Suprapubic skin (tissue), 3 donors: ENCODE measurements around the gene UBASH3A.

Experiments
- POLR2A ChIP-seq, 2 donors: fragments of 450-650 bp; IDR thresholded peaks; one replicate each; pipeline ENCODE4 v1.6.1; 2017; ENCODE audit warnings: antibody characterized with exemption in 2 of 2, mild to moderate bottlenecking in 2 of 2, moderate library complexity in 2 of 2
- TF ChIP-seq, protein P1 (sequence below), 2 donors: fragments of 200-600 bp in 1 of 2; fragments of 450-650 bp in 1 of 2; sonication (generic) in 1 of 2; IDR thresholded peaks; one replicate each; pipeline ENCODE4 v1.5.1; 2016 to 2019; ENCODE audit warnings: antibody characterized with exemption in 2 of 2, mild to moderate bottlenecking in 1 of 2, moderate library complexity in 1 of 2

DNA sequence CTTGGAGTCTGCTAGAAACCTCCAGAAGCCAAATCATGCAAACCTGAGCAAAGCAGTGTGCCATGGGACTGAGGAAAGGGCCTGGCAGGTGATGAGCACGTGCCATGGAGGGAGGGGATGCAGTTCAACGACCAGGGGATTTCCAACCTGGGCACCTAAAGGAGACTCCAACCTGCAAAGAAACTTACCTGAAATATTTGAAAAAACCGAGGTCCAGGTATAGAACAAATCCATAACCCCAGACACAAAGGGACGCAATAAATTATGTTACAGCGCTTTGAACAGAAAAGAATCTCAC lies 8.9 kb downstream of the UBASH3A start:
- TF ChIP-seq, protein P1, sequence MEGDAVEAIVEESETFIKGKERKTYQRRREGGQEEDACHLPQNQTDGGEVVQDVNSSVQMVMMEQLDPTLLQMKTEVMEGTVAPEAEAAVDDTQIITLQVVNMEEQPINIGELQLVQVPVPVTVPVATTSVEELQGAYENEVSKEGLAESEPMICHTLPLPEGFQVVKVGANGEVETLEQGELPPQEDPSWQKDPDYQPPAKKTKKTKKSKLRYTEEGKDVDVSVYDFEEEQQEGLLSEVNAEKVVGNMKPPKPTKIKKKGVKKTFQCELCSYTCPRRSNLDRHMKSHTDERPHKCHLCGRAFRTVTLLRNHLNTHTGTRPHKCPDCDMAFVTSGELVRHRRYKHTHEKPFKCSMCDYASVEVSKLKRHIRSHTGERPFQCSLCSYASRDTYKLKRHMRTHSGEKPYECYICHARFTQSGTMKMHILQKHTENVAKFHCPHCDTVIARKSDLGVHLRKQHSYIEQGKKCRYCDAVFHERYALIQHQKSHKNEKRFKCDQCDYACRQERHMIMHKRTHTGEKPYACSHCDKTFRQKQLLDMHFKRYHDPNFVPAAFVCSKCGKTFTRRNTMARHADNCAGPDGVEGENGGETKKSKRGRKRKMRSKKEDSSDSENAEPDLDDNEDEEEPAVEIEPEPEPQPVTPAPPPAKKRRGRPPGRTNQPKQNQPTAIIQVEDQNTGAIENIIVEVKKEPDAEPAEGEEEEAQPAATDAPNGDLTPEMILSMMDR (IDR thresholded peaks at IDR 0.05): no peak
- no peak for TF ChIP-seq POLR2A (IDR thresholded peaks at IDR 0.05)
